ENCODE results near the gene NXPH2. TPM values are rescaled to one million over a fixed set of nuclear protein-coding genes. Genes with fewer than 3 reads are reported as not detected.

NXPH2 gene
- total RNA-seq, 1 experiment from 2014 or later: not detected

DNA sequence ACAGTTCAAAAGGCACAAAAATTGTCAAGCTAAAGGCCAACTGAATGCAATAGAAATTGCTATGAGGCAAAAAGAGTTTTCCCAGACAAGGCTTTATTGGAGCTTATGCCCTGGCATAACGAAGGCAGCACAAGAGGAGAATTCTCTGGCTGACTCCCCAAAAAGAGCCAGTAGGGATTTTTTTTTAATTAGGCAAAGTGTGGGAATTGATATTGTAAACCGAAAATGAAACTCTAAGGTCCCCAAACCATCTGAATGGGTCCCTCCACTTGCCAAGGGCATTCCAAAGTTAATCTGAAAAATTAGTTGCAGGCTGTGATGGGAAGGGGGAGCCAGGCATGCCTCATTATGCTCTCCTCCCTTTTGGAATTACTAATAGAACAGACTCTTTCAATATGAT, 159.8 kb downstream of the NXPH2 start:
- H3K36me3 ChIP-seq: no peaks in the 10 kb centered on the region
- DNase-seq: no peak
- no peaks in the 10 kb centered on the region for H3K9me3 ChIP-seq (replicated peaks)
- no peak overlapping the region for H3K27ac ChIP-seq
- H3K4me1 ChIP-seq: peaks cover 3% of the 10 kb centered on the region; the same call in 1 of the 2 replicates
- no peak overlapping the region for H3K4me3 ChIP-seq
- no peaks in the 10 kb centered on the region for H3K27me3 ChIP-seq
